Breast epithelium (tissue), 3 donors: ENCODE measurements around the gene DNM3.

ENCODE experiments used
- CTCF ChIP-seq, 3 donors: fragments of 450-650 bp; IDR thresholded peaks; one replicate each; pipeline ENCODE4 v1.5.1; 2016 to 2017; ENCODE audit warnings: antibody characterized with exemption in 3 of 3, mild to moderate bottlenecking in 3 of 3, moderate library complexity in 3 of 3
- POLR2A ChIP-seq: fragments of 450-650 bp; IDR thresholded peaks from one replicate; pipeline ENCODE4 v1.6.1; 2016; ENCODE audit warnings: antibody characterized with exemption, mild to moderate bottlenecking, moderate library complexity

- TF ChIP-seq CTCF (IDR thresholded peaks at IDR 0.05) = no peak
- no peak for TF ChIP-seq POLR2A
Measured at GRCh38 chr1:172239901-172240300, 398.6 kb downstream of the DNM3 start.
